Trophoblast cell (in vitro differentiated cells and primary cell): ENCODE measurements around the gene FHIT.

ENCODE experiments used
- DNase-seq, 2 donors: peaks; one replicate each; pipeline ENCODE4 v3.0.0-alpha.2; 2016
- H2AFZ ChIP-seq: 2 replicates; pipeline ENCODE4 v1.6.1; 2013; ENCODE audit warnings: low read length, moderate library complexity, mild to moderate bottlenecking; ENCODE audit not compliant: insufficient read depth, poor library complexity
- H2AK5ac ChIP-seq: 2 replicates; pipeline ENCODE4 v1.6.1; 2013; ENCODE audit warnings: mild to moderate bottlenecking, low read length
- H2BK120ac ChIP-seq: 2 replicates; pipeline ENCODE4 v1.6.1; 2013; ENCODE audit warnings: low read length, mild to moderate bottlenecking, moderate library complexity; ENCODE audit not compliant: insufficient read depth, poor library complexity
- H2BK12ac ChIP-seq: 2 replicates; pipeline ENCODE4 v1.6.1; 2013; ENCODE audit warnings: mild to moderate bottlenecking, low read length, moderate library complexity
- H2BK5ac ChIP-seq: 2 replicates; pipeline ENCODE4 v1.6.1; 2013; ENCODE audit warnings: low read length, low read depth, moderate library complexity, mild to moderate bottlenecking; ENCODE audit not compliant: poor library complexity
- H3K14ac ChIP-seq: 2 replicates; pipeline ENCODE4 v1.6.1; 2013; ENCODE audit warnings: mild to moderate bottlenecking, low read length
- H3K18ac ChIP-seq: 2 replicates; pipeline ENCODE4 v1.6.1; 2013; ENCODE audit warnings: mild to moderate bottlenecking, low read length
- H3K23ac ChIP-seq: 2 replicates; pipeline ENCODE4 v1.6.1; 2013; ENCODE audit warnings: low read length
- H3K27ac ChIP-seq: 2 replicates; pipeline ENCODE4 v1.5.1; 2013; ENCODE audit warnings: low read depth, mild to moderate bottlenecking, inconsistent platforms, low read length, moderate library complexity
- H3K27me3 ChIP-seq: 2 replicates; pipeline ENCODE4 v1.6.1; 2013; ENCODE audit warnings: inconsistent platforms, mild to moderate bottlenecking, low read length, moderate library complexity; ENCODE audit not compliant: insufficient read depth
- H3K36me3 ChIP-seq, 2 experiments: 1 replicate in 1 of 2; 2 replicates in 1 of 2; pipeline ENCODE4 v1.6.1; 2013; ENCODE audit warnings: low read length in 2 of 2, mild to moderate bottlenecking in 2 of 2, moderate library complexity in 1 of 2; ENCODE audit not compliant: insufficient read depth in 2 of 2, control insufficient read depth in 1 of 2
- H3K4ac ChIP-seq: 2 replicates; pipeline ENCODE4 v1.6.1; 2013; ENCODE audit warnings: low read depth, mild to moderate bottlenecking, low read length, moderate library complexity
- H3K4me1 ChIP-seq, 2 experiments: 1 replicate in 1 of 2; 2 replicates in 1 of 2; pipeline ENCODE4 v1.6.1; 2013; ENCODE audit warnings: low read length in 2 of 2, mild to moderate bottlenecking in 2 of 2, moderate library complexity in 1 of 2; ENCODE audit not compliant: insufficient read depth in 2 of 2, control insufficient read depth in 1 of 2
- H3K4me2 ChIP-seq: 2 replicates; pipeline ENCODE4 v1.6.1; 2013; ENCODE audit warnings: inconsistent platforms, mild to moderate bottlenecking, low read length, moderate library complexity
- H3K4me3 ChIP-seq: 2 replicates; pipeline ENCODE4 v1.5.1; 2013; ENCODE audit warnings: mild to moderate bottlenecking, low read depth, low read length, inconsistent platforms
- H3K79me1 ChIP-seq: one replicate; pipeline ENCODE4 v1.6.1; 2013; ENCODE audit warnings: low read length
- H3K79me2 ChIP-seq: 2 replicates; pipeline ENCODE4 v1.6.1; 2013; ENCODE audit warnings: low read length, mild to moderate bottlenecking; ENCODE audit not compliant: control insufficient read depth, insufficient read depth, poor library complexity
- H3K9ac ChIP-seq: 2 replicates; pipeline ENCODE4 v1.6.1; 2013; ENCODE audit warnings: mild to moderate bottlenecking, low read length
- H3K9me3 ChIP-seq: 2 replicates; pipeline ENCODE4 v1.6.1; 2013; ENCODE audit warnings: low read depth, mild to moderate bottlenecking, control low read depth, inconsistent platforms, low read length; ENCODE audit not compliant: insufficient read depth
- H4K12ac ChIP-seq: 2 replicates; pipeline ENCODE4 v1.6.1; 2013; ENCODE audit warnings: low read depth, mild to moderate bottlenecking, low read length, moderate library complexity
- H4K8ac ChIP-seq: 2 replicates; pipeline ENCODE4 v1.6.1; 2013; ENCODE audit warnings: low read depth, mild to moderate bottlenecking, low read length, moderate library complexity
- H4K91ac ChIP-seq: one replicate; pipeline ENCODE4 v1.6.1; 2013; ENCODE audit warnings: low read depth, mild to moderate bottlenecking, low read length, moderate library complexity
- WGBS: extraction: QIAGEN DNeasy Blood & Tissue Kit; methylation state at CpG from one replicate; pipeline ENCODE4 v1.1.7; 2013; ENCODE audit warnings: missing lambda C conversion rate; ENCODE audit not compliant: insufficient read length, insufficient coverage; ENCODE audit errors: extremely low coverage; 5-methylcytosine and 5-hydroxymethylcytosine counted together

The FHIT gene

DNA sequence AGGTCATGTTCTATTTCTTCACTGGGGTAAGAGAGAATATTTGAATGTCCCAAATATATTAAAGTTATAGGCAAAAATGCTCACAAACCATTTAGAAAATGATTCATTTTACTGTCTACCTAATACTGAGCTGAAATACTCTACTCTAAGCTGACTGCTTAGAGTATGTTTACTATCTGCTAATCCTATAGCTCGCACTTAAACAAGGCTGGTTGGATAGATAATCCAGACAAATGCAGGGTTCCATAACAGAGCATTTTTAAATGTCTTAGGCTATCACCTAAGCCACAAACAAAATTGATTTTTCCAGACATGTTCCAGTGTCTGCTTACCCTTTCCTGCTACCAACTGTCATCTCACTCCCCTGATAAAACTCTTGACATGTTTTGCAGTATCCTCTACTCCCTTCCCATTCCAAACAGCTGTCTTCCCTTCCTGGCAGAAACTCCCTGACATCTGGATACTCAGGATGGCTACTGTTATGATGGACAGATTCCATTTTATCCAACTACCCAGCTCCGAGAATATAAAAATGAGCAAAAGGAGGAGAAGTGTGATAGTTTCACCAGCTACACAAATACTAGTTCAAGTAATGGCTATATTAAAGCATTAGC is 1034.7 kb downstream of the FHIT start:
- H4K12ac ChIP-seq, result no peak overlapping the region
- no peak overlapping the region for H3K14ac ChIP-seq
- no peaks in the 10 kb centered on the region for H3K27me3 ChIP-seq
- H3K36me3 ChIP-seq, result no peaks in the 10 kb centered on the region
- H2BK5ac ChIP-seq, result no peak overlapping the region
- no peak overlapping the region for H3K4me3 ChIP-seq
- no peak overlapping the region for H3K4ac ChIP-seq
- no peak for DNase-seq
- no peaks in the 10 kb centered on the region for H3K9me3 ChIP-seq
- H2BK12ac ChIP-seq, result no peak overlapping the region
- no peak overlapping the region for H3K4me2 ChIP-seq
- no peak overlapping the region for H3K9ac ChIP-seq
- H2AK5ac ChIP-seq, result no peak overlapping the region
- no peak overlapping the region for H4K8ac ChIP-seq
- no peak overlapping the region for H3K18ac ChIP-seq
- H3K79me2 ChIP-seq, result no peaks in the 10 kb centered on the region
- no peak overlapping the region for H3K27ac ChIP-seq
- no CpG with 5 or more reads among the region's 2 CpGs for WGBS
- H3K4me1 ChIP-seq, result peaks cover 0 to 3% of the 10 kb centered on the region in 2 experiments
- no peak overlapping the region for H4K91ac ChIP-seq
- H2BK120ac ChIP-seq, result no peak overlapping the region
- H3K23ac ChIP-seq, result no peak overlapping the region
- no peak overlapping the region for H2AFZ ChIP-seq
- no peaks in the 10 kb centered on the region for H3K79me1 ChIP-seq

DNA sequence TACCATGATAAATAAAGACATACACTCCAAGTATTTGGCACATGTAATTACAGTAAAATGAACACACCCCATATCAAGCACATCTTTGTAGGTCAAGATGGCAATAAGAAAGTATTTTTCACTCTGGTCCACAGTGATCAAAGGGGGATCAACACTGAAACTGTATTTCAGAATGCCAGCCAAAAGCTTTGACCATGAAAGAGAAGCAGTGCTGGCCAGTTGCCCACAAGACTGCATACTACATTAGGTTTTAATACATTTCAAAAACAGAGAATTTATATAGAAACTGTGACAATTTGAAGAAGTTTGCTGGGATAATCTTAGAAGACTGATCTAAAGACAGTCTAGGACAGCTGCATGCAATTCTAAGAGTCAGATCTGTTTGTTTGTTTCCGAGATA is 1035.3 kb downstream of the FHIT start:
- H3K79me2 ChIP-seq, result no peaks in the 10 kb centered on the region
- no peak overlapping the region for H4K91ac ChIP-seq
- no peaks in the 10 kb centered on the region for H3K27me3 ChIP-seq

DNA sequence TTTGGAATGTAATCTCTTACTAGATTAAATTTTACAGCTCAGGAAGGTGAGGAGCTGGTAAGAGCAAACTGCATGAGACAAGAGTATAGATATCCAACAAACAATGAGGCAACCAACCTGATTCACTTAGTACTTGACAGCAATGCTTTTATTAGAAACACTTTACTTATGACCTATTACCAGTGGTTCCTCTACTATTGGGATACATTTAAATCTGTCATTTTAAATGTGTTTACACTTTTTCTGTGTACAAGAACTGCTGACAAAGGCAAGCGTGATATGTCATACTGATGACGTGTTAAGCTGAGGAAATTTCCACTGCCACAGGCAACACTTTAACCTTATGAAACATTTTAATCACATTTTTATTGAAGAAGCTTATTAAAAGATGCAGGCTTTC is 1043.3 kb downstream of the FHIT start:
- H3K4me2 ChIP-seq, result no peak overlapping the region
- H3K4ac ChIP-seq, result no peak overlapping the region
- H3K79me1 ChIP-seq, result no peaks in the 10 kb centered on the region
- H2BK120ac ChIP-seq, result no peak overlapping the region
- no peaks in the 10 kb centered on the region for H3K27me3 ChIP-seq
- no peak overlapping the region for H2AFZ ChIP-seq
- no peaks in the 10 kb centered on the region for H3K9me3 ChIP-seq
- H3K14ac ChIP-seq, result no peak overlapping the region
- no peak overlapping the region for H3K9ac ChIP-seq
- no peak overlapping the region for H2BK12ac ChIP-seq
- WGBS, result no CpG with 5 or more reads among the region's 2 CpGs
- no peaks in the 10 kb centered on the region for H3K4me1 ChIP-seq
- H2BK5ac ChIP-seq, result no peak overlapping the region
- H4K12ac ChIP-seq, result no peak overlapping the region
- no peak for DNase-seq
- no peak overlapping the region for H4K91ac ChIP-seq
- H3K27ac ChIP-seq, result no peak overlapping the region
- H3K36me3 ChIP-seq, result no peaks in the 10 kb centered on the region
- no peak overlapping the region for H3K18ac ChIP-seq
- H3K79me2 ChIP-seq, result no peaks in the 10 kb centered on the region
- H4K8ac ChIP-seq, result no peak overlapping the region
- no peak overlapping the region for H3K23ac ChIP-seq
- H2AK5ac ChIP-seq, result no peak overlapping the region
- H3K4me3 ChIP-seq, result no peak overlapping the region

More for the DNA sequence above, 1035.3 kb downstream of the FHIT start:
- Histone ChIP-seq H3K4me2 (no peak overlapping the region), H3K36me3 (no peaks in the 10 kb centered on the region), H3K18ac (no peak overlapping the region), H2BK120ac (no peak overlapping the region), H3K27ac (no peak overlapping the region), H2AFZ (no peak overlapping the region), H2BK5ac (no peak overlapping the region), H4K12ac (no peak overlapping the region), H3K4me1 (peaks cover 0 to 3% of the 10 kb centered on the region in 2 experiments), H3K14ac (no peak overlapping the region), H3K4me3 (no peak overlapping the region), H4K8ac (no peak overlapping the region), H3K9ac (no peak overlapping the region), H2AK5ac (no peak overlapping the region), H2BK12ac (no peak overlapping the region), H3K23ac (no peak overlapping the region), H3K4ac (no peak overlapping the region), H3K9me3 (no peaks in the 10 kb centered on the region), H3K79me1 (no peaks in the 10 kb centered on the region)
- no CpG with 5 or more reads among the region's 1 CpG for WGBS
- DNase-seq, result no peak

DNA sequence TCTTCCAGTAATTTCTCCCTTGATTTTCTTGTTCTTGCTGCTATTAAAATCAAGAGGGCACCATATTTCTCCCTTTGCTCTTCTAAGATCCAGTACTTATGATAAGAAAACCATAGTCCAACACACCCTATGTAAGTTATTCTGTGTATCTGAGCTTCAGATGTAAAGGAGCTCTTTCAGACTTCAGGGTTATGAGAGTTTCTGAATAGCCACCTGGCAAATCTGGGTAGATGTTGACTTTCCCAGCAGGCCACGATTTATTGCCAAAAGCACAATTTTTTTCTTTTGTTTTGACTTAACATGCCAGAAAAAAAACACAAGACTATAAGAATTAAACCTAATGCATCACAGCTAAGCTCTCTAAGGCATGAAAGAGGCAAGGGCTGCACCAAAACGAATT is 1045.0 kb downstream of the FHIT start:
- no peak overlapping the region for H2BK120ac ChIP-seq
- H2AFZ ChIP-seq, result no peak overlapping the region
- H3K14ac ChIP-seq, result no peak overlapping the region
- H2AK5ac ChIP-seq, result no peak overlapping the region
- H3K27ac ChIP-seq, result no peak overlapping the region
- no peak overlapping the region for H2BK12ac ChIP-seq
- H3K4ac ChIP-seq, result no peak overlapping the region
- no peak for DNase-seq
- no peaks in the 10 kb centered on the region for H3K9me3 ChIP-seq
- H3K36me3 ChIP-seq, result no peaks in the 10 kb centered on the region
- H3K4me2 ChIP-seq, result no peak overlapping the region
- H2BK5ac ChIP-seq, result no peak overlapping the region
- no peak overlapping the region for H3K18ac ChIP-seq
- no peaks in the 10 kb centered on the region for H3K79me1 ChIP-seq
- no peak overlapping the region for H4K91ac ChIP-seq
- H3K27me3 ChIP-seq, result no peaks in the 10 kb centered on the region
- no CpG with 5 or more reads among the region's 2 CpGs for WGBS
- no peaks in the 10 kb centered on the region for H3K4me1 ChIP-seq
- no peaks in the 10 kb centered on the region for H3K79me2 ChIP-seq
- H4K8ac ChIP-seq, result no peak overlapping the region
- no peak overlapping the region for H4K12ac ChIP-seq
- no peak overlapping the region for H3K23ac ChIP-seq
- H3K9ac ChIP-seq, result no peak overlapping the region
- no peak overlapping the region for H3K4me3 ChIP-seq
